Measurements from ENCODE around the gene GDPD5. TPM values are rescaled to one million over a fixed set of nuclear protein-coding genes. Genes with fewer than 3 reads are reported as not detected.

Gene GDPD5
- polyA plus RNA-seq, 2 of the 4 experiments (the other 2 are of a cell fraction) = 3.9 to 5.9 TPM

GRCh38 chr11:75557666-75558494 is 32.1 kb upstream of the GDPD5 start:
- WGBS (ENCODE audit: missing lambda C conversion rate) = 77% methylated on average over 17 of the region's 17 CpGs
- ChIA-PET POLR2A (no interaction called here), CTCF (interaction anchor here (1.1 to 17.9 kb wide), 5 partner anchors 9 to 148 kb away, joined by 3 to 137 read pairs (median 6); no protein-coding TSS in a partner anchor)
- FAIRE-seq (no peak), ATAC-seq (no peak), DNase-seq (ENCODE audit: low read depth in 1 of 2, low spot score in 1 of 2) (no peak)
- H3K4me2 ChIP-seq = peak overlapping the region; percentile 50; the same call in 1 of the 3 replicates
- H3K27ac ChIP-seq = peak overlapping the region in 1 of 2 experiments; percentile 97; a peak in 3 of 6 replicates
- H3K4me1 ChIP-seq = peaks cover 39% of the 10 kb centered on the region
- H3K4me3 ChIP-seq = no peak overlapping the region
- TF ChIP-seq MYC (IDR thresholded peaks at IDR 0.05; ENCODE audit: borderline replicate concordance, low read length) (no peak), JUNB (IDR thresholded peaks at IDR 0.05) (no peak), HEYL (CRISPR knock-in tag; IDR thresholded peaks at IDR 0.05) (no peak), CTCF (IDR thresholded peaks at IDR 0.05) (no peak), POLR2AphosphoS2 (conservative IDR thresholded peaks at IDR 0.05; ENCODE audit: low read length) (no peak), TFCP2L1 (CRISPR knock-in tag; IDR thresholded peaks at IDR 0.05) (no peak), MAZ (IDR thresholded peaks at IDR 0.05; ENCODE audit: borderline replicate concordance, low read depth, low read length) (no peak), MAFK (IDR thresholded peaks at IDR 0.05; ENCODE audit: partially characterized antibody) (no peak), SREBF2 (IDR thresholded peaks at IDR 0.05) (no peak), NFE2L2 (conservative IDR thresholded peaks at IDR 0.05; ENCODE audit: low read length) (no peak), HOXB13 (CRISPR knock-in tag; IDR thresholded peaks at IDR 0.05; ENCODE audit: low read depth) (no peak), NR3C1 (IDR thresholded peaks at IDR 0.05) (no peak), HOXB5 (CRISPR knock-in tag; IDR thresholded peaks at IDR 0.05) (no peak), RAD21 (conservative IDR thresholded peaks at IDR 0.05 in 1 of 2, IDR thresholded peaks at IDR 0.05 in 1 of 2) (no peak), POLR2A (IDR thresholded peaks at IDR 0.05; ENCODE audit: low read length) (no peak), RNF2 (IDR thresholded peaks at IDR 0.05; ENCODE audit: borderline replicate concordance, low read depth) (no peak)
- TF ChIP-seq, protein P1, sequence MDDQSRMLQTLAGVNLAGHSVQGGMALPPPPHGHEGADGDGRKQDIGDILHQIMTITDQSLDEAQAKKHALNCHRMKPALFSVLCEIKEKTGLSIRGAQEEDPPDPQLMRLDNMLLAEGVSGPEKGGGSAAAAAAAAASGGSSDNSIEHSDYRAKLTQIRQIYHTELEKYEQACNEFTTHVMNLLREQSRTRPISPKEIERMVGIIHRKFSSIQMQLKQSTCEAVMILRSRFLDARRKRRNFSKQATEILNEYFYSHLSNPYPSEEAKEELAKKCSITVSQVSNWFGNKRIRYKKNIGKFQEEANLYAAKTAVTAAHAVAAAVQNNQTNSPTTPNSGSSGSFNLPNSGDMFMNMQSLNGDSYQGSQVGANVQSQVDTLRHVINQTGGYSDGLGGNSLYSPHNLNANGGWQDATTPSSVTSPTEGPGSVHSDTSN (IDR thresholded peaks at IDR 0.05) = no peak
- no peaks in the 10 kb centered on the region for H3K9me3 ChIP-seq

- no peak for FAIRE-seq
- TF ChIP-seq HOXA7 (CRISPR knock-in tag; IDR thresholded peaks at IDR 0.05) (no peak), SREBF2 (IDR thresholded peaks at IDR 0.05) (no peak), EHMT2 (IDR thresholded peaks at IDR 0.05; ENCODE audit: low read depth) (no peak), CTCF (IDR thresholded peaks at IDR 0.05) (no peak), BHLHE40 (IDR thresholded peaks at IDR 0.05; ENCODE audit: low read depth, low read length) (no peak), POLR2A (IDR thresholded peaks at IDR 0.05; ENCODE audit: low read length) (no peak), MYC (IDR thresholded peaks at IDR 0.05; ENCODE audit: borderline replicate concordance, low read length) (no peak), TP53 (CRISPR knock-in tag; IDR thresholded peaks at IDR 0.05) (no peak), MAFK (IDR thresholded peaks at IDR 0.05; ENCODE audit: partially characterized antibody) (no peak)
- TF ChIP-seq, protein P2, sequence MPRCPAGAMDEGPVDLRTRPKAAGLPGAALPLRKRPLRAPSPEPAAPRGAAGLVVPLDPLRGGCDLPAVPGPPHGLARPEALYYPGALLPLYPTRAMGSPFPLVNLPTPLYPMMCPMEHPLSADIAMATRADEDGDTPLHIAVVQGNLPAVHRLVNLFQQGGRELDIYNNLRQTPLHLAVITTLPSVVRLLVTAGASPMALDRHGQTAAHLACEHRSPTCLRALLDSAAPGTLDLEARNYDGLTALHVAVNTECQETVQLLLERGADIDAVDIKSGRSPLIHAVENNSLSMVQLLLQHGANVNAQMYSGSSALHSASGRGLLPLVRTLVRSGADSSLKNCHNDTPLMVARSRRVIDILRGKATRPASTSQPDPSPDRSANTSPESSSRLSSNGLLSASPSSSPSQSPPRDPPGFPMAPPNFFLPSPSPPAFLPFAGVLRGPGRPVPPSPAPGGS (IDR thresholded peaks at IDR 0.05) = no peak
- CTCF ChIA-PET = interaction anchor here (0.5 to 17.9 kb wide), 4 partner anchors 10 to 284 kb away, joined by 3 to 137 read pairs (median 4); no protein-coding TSS in a partner anchor
- POLR2A ChIA-PET = no interaction called here
- no peak overlapping the region for H3K27ac ChIP-seq
- ATAC-seq = no peak
- DNase-seq (ENCODE audit: low read depth in 1 of 2, low spot score in 1 of 2) = no peak
- H3K4me3 ChIP-seq = no peak overlapping the region
- peaks cover 34% of the 10 kb centered on the region for H3K4me1 ChIP-seq
- 65% methylated on average over 3 of the region's 3 CpGs for whole genome bisulfite sequencing (ENCODE audit: missing lambda C conversion rate)
- H3K4me2 ChIP-seq = no peak overlapping the region
- H3K9me3 ChIP-seq = no peaks in the 10 kb centered on the region
Measured at GRCh38 chr11:75556275-75556674, 30.5 kb upstream of the GDPD5 start.
